HCT116 (cell line): ENCODE data around the gene RGS11. TPM values are rescaled to one million over a fixed set of nuclear protein-coding genes. Genes with fewer than 3 reads are reported as not detected.

Experiments used
- ATAC-seq: fragments of 200-7000 bp; cut with Tn5 transposase; 2 replicates; pipeline ENCODE4 v1.9.1; 2020; ENCODE audit warnings: mild to moderate bottlenecking, moderate library complexity
- BruUV-seq: library from RNA; stranded (reverse); fragments of 400-500 nt; replicated peaks from 2 replicates; lab custom pipeline; 2021; lab: Mats Ljungman, UMichigan
- CTCF ChIA-PET: fragments of 300-600 bp; sonication (Branson Sonifier 250); formaldehyde crosslinking; loops from one replicate; lab custom pipeline; 2021; ENCODE audit warnings: antibody characterized with exemption; lab: Charles Lee
- POLR2A ChIA-PET: fragments of 300-600, 350-600 bp; sonication (Branson Sonifier 250); formaldehyde crosslinking; loops from one replicate; lab custom pipeline; 2021; ENCODE audit warnings: antibody characterized with exemption; lab: Charles Lee
- RAD21 ChIA-PET, 2 experiments: fragments of 300-600 bp; sonication (Branson Sonifier 250); formaldehyde crosslinking; loops; one replicate each; lab custom pipeline; 2023; ENCODE audit warnings: low total read pairs in 2 of 2; ENCODE audit not compliant: uncharacterized antibody in 2 of 2, unreplicated experiment in 2 of 2, low non-redundant PET in 1 of 2; lab: Charles Lee
- DNase-seq: peaks from one replicate; pipeline ENCODE4 v3.0.0-alpha.2; 2010; ENCODE audit warnings: low read depth, low spot score
- H2AFZ ChIP-seq: fragments of 200-600 bp; shearing (Covaris generic), sonication (generic); 2 replicates; pipeline ENCODE4 v1.6.1; 2017; ENCODE audit warnings: low read depth, mixed run types, mixed read lengths, antibody characterized with exemption, low read length; ENCODE audit not compliant: poor library complexity, severe bottlenecking
- H3K27ac ChIP-seq: 2 replicates; pipeline ENCODE4 v1.5.1; 2012; ENCODE audit warnings: low read depth, low read length
- H3K27me3 ChIP-seq: fragments of 200-600 bp; sonication (generic); 2 replicates; pipeline ENCODE4 v1.6.1; 2016; ENCODE audit warnings: mixed run types, low read length, mixed read lengths; ENCODE audit not compliant: insufficient read depth
- H3K36me3 ChIP-seq, 2 experiments: fragments of 200-500 bp in 1 of 2; fragments of 200-600 bp in 1 of 2; sonication (Bioruptor generic) in 1 of 2; sonication (generic) in 1 of 2; 2 replicates each; pipeline versions ENCODE4 v1.5.1 to v1.6.1; 2014 to 2016; ENCODE audit warnings: low read length in 2 of 2, inconsistent platforms in 1 of 2, mixed read lengths in 1 of 2, mixed run types in 1 of 2; ENCODE audit not compliant: insufficient read depth in 2 of 2, control insufficient read depth in 1 of 2
- H3K4me1 ChIP-seq, 2 experiments: fragments of 200-600 bp in 1 of 2; sonication (generic) in 1 of 2; 2 replicates each; pipeline versions ENCODE4 v1.5.1 to v1.6.1; 2012 to 2017; ENCODE audit warnings: low read length in 2 of 2, inconsistent platforms in 1 of 2, mild to moderate bottlenecking in 1 of 2, mixed read lengths in 1 of 2, mixed run types in 1 of 2, moderate library complexity in 1 of 2; ENCODE audit not compliant: insufficient read depth in 2 of 2, control insufficient read depth in 1 of 2
- H3K4me2 ChIP-seq: fragments of 200-600 bp; sonication (generic); 2 replicates; pipeline ENCODE4 v1.6.1; 2017; ENCODE audit warnings: mixed run types, low read length, mixed read lengths
- H3K4me3 ChIP-seq, 2 experiments: fragments of 200-600 bp in 1 of 2; sonication (generic) in 1 of 2; replicated peaks in 1 of 2; 2 replicates each; pipeline ENCODE4 v1.5.1; 2011 to 2016; ENCODE audit warnings: low read length in 2 of 2, control low read depth in 1 of 2, low read depth in 1 of 2, mild to moderate bottlenecking in 1 of 2, mixed read lengths in 1 of 2, mixed run types in 1 of 2
- H3K79me2 ChIP-seq: fragments of 200-600 bp; sonication (generic); 2 replicates; pipeline ENCODE4 v1.6.1; 2017; ENCODE audit warnings: mild to moderate bottlenecking, mixed run types, low read length, moderate library complexity, mixed read lengths; ENCODE audit not compliant: insufficient read depth
- H3K9ac ChIP-seq: fragments of 200-600 bp; sonication (generic); 2 replicates; pipeline ENCODE4 v1.6.1; 2016; ENCODE audit warnings: low read length, mixed read lengths
- H3K9me2 ChIP-seq: fragments of 200-600 bp; sonication (generic), shearing (Covaris generic); 2 replicates; pipeline ENCODE4 v1.6.1; 2017; ENCODE audit warnings: mixed run types, mild to moderate bottlenecking, moderate library complexity; ENCODE audit not compliant: insufficient read depth
- H3K9me3 ChIP-seq, 2 experiments: fragments of 200-500 bp in 1 of 2; fragments of 200-600 bp in 1 of 2; sonication (Bioruptor generic) in 1 of 2; sonication (generic) in 1 of 2; 2 replicates each; pipeline ENCODE4 v1.6.1; 2014 to 2017; ENCODE audit warnings: low read length in 2 of 2, mixed read lengths in 2 of 2, inconsistent platforms in 1 of 2, low read depth in 1 of 2, mild to moderate bottlenecking in 1 of 2, mixed run types in 1 of 2, moderate library complexity in 1 of 2; ENCODE audit not compliant: control insufficient read depth in 1 of 2, insufficient read depth in 1 of 2
- H4K20me1 ChIP-seq: fragments of 200-600 bp; sonication (generic), shearing (Covaris generic); 2 replicates; pipeline ENCODE4 v1.6.1; 2017; ENCODE audit warnings: mixed run types, mild to moderate bottlenecking, moderate library complexity; ENCODE audit not compliant: insufficient read depth
- ATF3 ChIP-seq: IDR thresholded peaks from 2 replicates; pipeline ENCODE4 v1.6.1; 2012
- JUND ChIP-seq: IDR thresholded peaks from 2 replicates; pipeline ENCODE4 v1.6.1; 2012
- POLR2A ChIP-seq: IDR thresholded peaks from 2 replicates; pipeline ENCODE4 v1.7.0; 2011; ENCODE audit warnings: borderline replicate concordance; ENCODE audit not compliant: insufficient read depth, insufficient read length; ENCODE audit errors: extremely low read depth
- POLR2AphosphoS5 ChIP-seq: IDR thresholded peaks from 2 replicates; pipeline ENCODE4 v1.6.1; 2011; ENCODE audit warnings: mild to moderate bottlenecking, low read depth, low read length, moderate library complexity
- RAD21 ChIP-seq: IDR thresholded peaks from 2 replicates; pipeline ENCODE4 v1.6.1; 2012; ENCODE audit warnings: low read depth, mild to moderate bottlenecking
- SP1 ChIP-seq: IDR thresholded peaks from 2 replicates; pipeline ENCODE4 v1.6.1; 2012; ENCODE audit warnings: low read depth
- SRF ChIP-seq: IDR thresholded peaks from 2 replicates; pipeline ENCODE4 v1.6.1; 2012; ENCODE audit warnings: low read depth
- ZBTB33 ChIP-seq: IDR thresholded peaks from 2 replicates; pipeline ENCODE4 v1.6.1; 2011; ENCODE audit warnings: mild to moderate bottlenecking, low read length, moderate library complexity; ENCODE audit not compliant: insufficient replicate concordance; ENCODE audit errors: extremely low read depth
- ZFX ChIP-seq: fragments of 450-650 bp; IDR thresholded peaks from 2 replicates; pipeline ENCODE4 v1.6.1; 2017
- ZNF274 ChIP-seq: fragments of 200-500 bp; sonication (Bioruptor generic); IDR thresholded peaks from 2 replicates; pipeline ENCODE4 v1.6.1; 2014; ENCODE audit warnings: mild to moderate bottlenecking, low read depth, low read length, inconsistent platforms
- intact Hi-C: fragments of 100-400 bp; cut with micrococcal nuclease; formaldehyde crosslinking; loops from 2 replicates; pipeline ENCODE4 v1.10.0; 2022
- total RNA-seq: library from RNA; stranded (reverse); gene quantifications from one replicate; pipeline ENCODE4 v1.2.1, GENCODE V29; 2021; ENCODE audit not compliant: unreplicated experiment
- TF ChIP-seq, protein P1 (sequence below): IDR thresholded peaks from 2 replicates; pipeline ENCODE4 v1.6.1; 2012
- TF ChIP-seq, protein P2 (sequence below), 3 experiments: fragments of 200-600 bp in 1 of 3; sonication (generic) in 1 of 3; IDR thresholded peaks in 2 of 3; conservative IDR thresholded peaks in 1 of 3; 2 replicates each; pipeline ENCODE4 v1.5.1; 2012 to 2017; ENCODE audit warnings: low read depth in 2 of 3, low read length in 2 of 3, antibody characterized with exemption in 1 of 3, borderline replicate concordance in 1 of 3, control low read depth in 1 of 3, mild to moderate bottlenecking in 1 of 3, mixed read lengths in 1 of 3, mixed run types in 1 of 3, moderate library complexity in 1 of 3; ENCODE audit not compliant: insufficient read depth in 1 of 3

Gene RGS11
- total RNA-seq, 1 experiment from 2014 or later: not detected

- Histone ChIP-seq H3K27me3 (no peaks in the 10 kb centered on the region), H3K4me1 (no peaks in the 10 kb centered on the region), H3K9ac (no peak overlapping the region), H3K79me2 (no peaks in the 10 kb centered on the region), H3K27ac (no peak overlapping the region), H2AFZ (no peak overlapping the region), H3K9me2 (no peaks in the 10 kb centered on the region), H3K4me2 (no peak overlapping the region), H3K36me3 (no peaks in the 10 kb centered on the region), H3K4me3 (no peak overlapping the region), H4K20me1 (no peaks in the 10 kb centered on the region), H3K9me3 (no peaks in the 10 kb centered on the region)
- DNase-seq (no peak), ATAC-seq (no peak)
- no TSS peak for BruUV-seq
- ChIA-PET POLR2A (no interaction called here), CTCF (no interaction called here), RAD21 (no interaction called here)
- TF ChIP-seq, protein P1, sequence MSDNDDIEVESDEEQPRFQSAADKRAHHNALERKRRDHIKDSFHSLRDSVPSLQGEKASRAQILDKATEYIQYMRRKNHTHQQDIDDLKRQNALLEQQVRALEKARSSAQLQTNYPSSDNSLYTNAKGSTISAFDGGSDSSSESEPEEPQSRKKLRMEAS: no peak
- TF ChIP-seq SP1 (no peak), ZNF274 (no peak), ATF3 (no peak), ZFX (no peak)
- TF ChIP-seq, protein P2, sequence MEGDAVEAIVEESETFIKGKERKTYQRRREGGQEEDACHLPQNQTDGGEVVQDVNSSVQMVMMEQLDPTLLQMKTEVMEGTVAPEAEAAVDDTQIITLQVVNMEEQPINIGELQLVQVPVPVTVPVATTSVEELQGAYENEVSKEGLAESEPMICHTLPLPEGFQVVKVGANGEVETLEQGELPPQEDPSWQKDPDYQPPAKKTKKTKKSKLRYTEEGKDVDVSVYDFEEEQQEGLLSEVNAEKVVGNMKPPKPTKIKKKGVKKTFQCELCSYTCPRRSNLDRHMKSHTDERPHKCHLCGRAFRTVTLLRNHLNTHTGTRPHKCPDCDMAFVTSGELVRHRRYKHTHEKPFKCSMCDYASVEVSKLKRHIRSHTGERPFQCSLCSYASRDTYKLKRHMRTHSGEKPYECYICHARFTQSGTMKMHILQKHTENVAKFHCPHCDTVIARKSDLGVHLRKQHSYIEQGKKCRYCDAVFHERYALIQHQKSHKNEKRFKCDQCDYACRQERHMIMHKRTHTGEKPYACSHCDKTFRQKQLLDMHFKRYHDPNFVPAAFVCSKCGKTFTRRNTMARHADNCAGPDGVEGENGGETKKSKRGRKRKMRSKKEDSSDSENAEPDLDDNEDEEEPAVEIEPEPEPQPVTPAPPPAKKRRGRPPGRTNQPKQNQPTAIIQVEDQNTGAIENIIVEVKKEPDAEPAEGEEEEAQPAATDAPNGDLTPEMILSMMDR (IDR thresholded peaks at IDR 0.05 in 2 of 3, conservative IDR thresholded peaks at IDR 0.05 in 1 of 3; ENCODE audit: borderline replicate concordance in 1 of 3, insufficient read depth in 1 of 3, low read depth in 2 of 3, low read length in 2 of 3): no peak
- intact Hi-C loops: no loop called here
Observed at GRCh38 chr16:261031-261691, 14.6 kb downstream of the RGS11 start.

DNA sequence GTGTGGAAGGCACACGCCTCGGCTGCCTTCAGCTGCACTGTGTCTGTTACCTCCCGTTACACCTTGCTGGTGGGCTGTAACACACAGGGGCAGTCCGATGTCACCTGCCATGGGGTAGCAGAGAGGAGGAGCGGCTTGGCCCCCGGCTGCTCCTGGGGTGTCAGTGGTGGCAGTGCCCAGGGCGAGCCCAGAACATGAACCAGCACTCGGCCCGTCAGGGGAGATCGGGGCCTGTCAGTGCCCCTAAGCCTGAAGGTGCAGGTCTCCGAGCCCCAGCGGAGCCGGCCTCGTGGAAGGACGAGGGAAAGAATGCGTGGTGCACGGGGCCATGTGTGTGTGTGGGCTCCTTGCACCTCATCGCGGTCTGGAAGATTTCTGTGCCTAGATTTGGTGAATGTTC, 15.4 kb downstream of the RGS11 start:
- H3K27ac ChIP-seq: no peak overlapping the region
- H4K20me1 ChIP-seq: no peaks in the 10 kb centered on the region
- no TSS peak for BruUV-seq
- H3K4me3 ChIP-seq: no peak overlapping the region
- POLR2A ChIA-PET: no interaction called here
- no peaks in the 10 kb centered on the region for H3K27me3 ChIP-seq
- H3K9ac ChIP-seq: no peak overlapping the region
- no peak overlapping the region for H2AFZ ChIP-seq
- no peak overlapping the region for H3K4me2 ChIP-seq
- intact Hi-C loops: no loop called here
- CTCF ChIA-PET: no interaction called here
- H3K36me3 ChIP-seq: no peaks in the 10 kb centered on the region
- no peak for ATAC-seq
- H3K9me2 ChIP-seq: no peaks in the 10 kb centered on the region
- RAD21 ChIA-PET: no interaction called here
- no peak for DNase-seq
- no peaks in the 10 kb centered on the region for H3K9me3 ChIP-seq
- no peaks in the 10 kb centered on the region for H3K4me1 ChIP-seq
- TF ChIP-seq ZBTB33: no peak
- TF ChIP-seq JUND: no peak
- no peak for TF ChIP-seq SP1
- no peak for TF ChIP-seq POLR2A
- TF ChIP-seq RAD21: no peak
- no peak for TF ChIP-seq ZNF274
- TF ChIP-seq SRF: no peak
- TF ChIP-seq POLR2AphosphoS5: no peak
- H3K79me2 ChIP-seq: no peaks in the 10 kb centered on the region
